CD4-positive, alpha-beta memory T cell (primary cell): ENCODE data around the gene RFTN1. TPM values are rescaled to one million over a fixed set of nuclear protein-coding genes. Genes with fewer than 3 reads are reported as not detected.

Experiments used
- CTCF ChIA-PET: fragments of 350-600 bp; sonication (Branson Sonifier 250); formaldehyde crosslinking; loops from one replicate; lab custom pipeline; 2021; ENCODE audit warnings: inconsistent platforms; ENCODE audit not compliant: partially characterized antibody; lab: Charles Lee
- POLR2A ChIA-PET: fragments of 350-600 bp; sonication (Branson Sonifier 250); formaldehyde crosslinking; loops from one replicate; lab custom pipeline; 2021; ENCODE audit not compliant: partially characterized antibody; lab: Charles Lee
- DNase-seq, 5 donors: peaks; one replicate each; pipeline versions ENCODE4 v3.0.0 to v3.0.0-alpha.2; 2020 to 2022; ENCODE audit warnings: mixed read lengths in 1 of 5
- H3K27ac ChIP-seq: one replicate; pipeline ENCODE4 v1.7.0; 2013; ENCODE audit warnings: low read depth, low read length
- H3K27me3 ChIP-seq: 2 replicates; pipeline ENCODE4 v1.7.0; 2013; ENCODE audit warnings: mild to moderate bottlenecking, low read length, moderate library complexity; ENCODE audit not compliant: insufficient read depth
- H3K36me3 ChIP-seq: 2 replicates; pipeline ENCODE4 v1.7.0; 2013; ENCODE audit warnings: mild to moderate bottlenecking, low read length, moderate library complexity; ENCODE audit not compliant: insufficient read depth
- H3K4me1 ChIP-seq: 2 replicates; pipeline ENCODE4 v1.7.0; 2013; ENCODE audit warnings: mild to moderate bottlenecking, low read length, moderate library complexity; ENCODE audit not compliant: insufficient read depth
- H3K4me3 ChIP-seq, 2 donors: one replicate each; pipeline ENCODE4 v1.7.0; 2013; ENCODE audit warnings: low read length in 2 of 2, mild to moderate bottlenecking in 1 of 2
- H3K9me3 ChIP-seq, 2 donors: one replicate each; pipeline ENCODE4 v1.7.0; 2013; ENCODE audit warnings: low read length in 2 of 2, control low read depth in 1 of 2; ENCODE audit not compliant: control insufficient read depth in 1 of 2
- H3K27ac Mint-ChIP-seq, 7 donors: one replicate each; pipeline ENCODE4 v1.8.0; 2020 to 2021; ENCODE audit warnings: mixed read lengths in 7 of 7, mild to moderate bottlenecking in 6 of 7, inconsistent platforms in 3 of 7, moderate library complexity in 3 of 7
- H3K27me3 Mint-ChIP-seq, 2 donors: one replicate each; pipeline ENCODE4 v1.8.0; 2020 to 2021; ENCODE audit warnings: mixed read lengths in 2 of 2
- H3K36me3 Mint-ChIP-seq, 2 donors: one replicate each; pipeline ENCODE4 v1.8.0; 2020 to 2021; ENCODE audit warnings: mixed read lengths in 2 of 2, inconsistent platforms in 1 of 2, mild to moderate bottlenecking in 1 of 2
- H3K4me1 Mint-ChIP-seq, 4 donors: one replicate each; pipeline ENCODE4 v1.8.0; 2020 to 2021; ENCODE audit warnings: mixed read lengths in 4 of 4, mild to moderate bottlenecking in 1 of 4
- H3K4me3 Mint-ChIP-seq, 8 donors: one replicate each; pipeline ENCODE4 v1.8.0; 2020 to 2021; ENCODE audit warnings: mixed read lengths in 8 of 8, mild to moderate bottlenecking in 7 of 8, moderate library complexity in 6 of 8, inconsistent platforms in 3 of 8
- H3K9me3 Mint-ChIP-seq, 8 donors: one replicate each; pipeline ENCODE4 v1.8.0; 2020 to 2021; ENCODE audit warnings: mixed read lengths in 8 of 8, mild to moderate bottlenecking in 5 of 8, inconsistent platforms in 3 of 8, moderate library complexity in 1 of 8
- intact Hi-C: fragments of 100-400 bp; cut with micrococcal nuclease; formaldehyde crosslinking; loops from one replicate; pipeline ENCODE4 v1.15.1; 2023
- polyA plus RNA-seq, 2 donors: library from polyadenylated mRNA; unstranded; fragments of 300-500 nt; fragmentation: Illumina TruSeq; gene quantifications; one replicate each; pipeline ENCODE4 v1.2.3, GENCODE V29; 2021
- total RNA-seq, 2 experiments: library from RNA; stranded (reverse); gene quantifications; one replicate each; pipeline ENCODE4 v1.2.3, GENCODE V29; 2021

RFTN1 gene
- total and polyA plus RNA-seq, 4 experiments from 2014 or later = 38.3 to 59.7 (median 52.0) TPM

- no peak overlapping the region for H3K4me3 Mint-ChIP-seq
- no peak overlapping the region for H3K4me3 ChIP-seq
- no peaks in the 10 kb centered on the region for H3K4me1 ChIP-seq
- no peaks in the 10 kb centered on the region for H3K27me3 Mint-ChIP-seq
- peaks cover 8% of the 10 kb centered on the region for H3K36me3 ChIP-seq
- no peaks in the 10 kb centered on the region for H3K9me3 Mint-ChIP-seq
- H3K27me3 ChIP-seq = no peaks in the 10 kb centered on the region
- CTCF ChIA-PET = no interaction called here
- H3K36me3 Mint-ChIP-seq = peaks cover 11 to 15% of the 10 kb centered on the region in 2 donors
- peak overlapping the region in 1 of 7 donors; percentile 32 for H3K27ac Mint-ChIP-seq
- intact Hi-C loops = no loop called here
- no peak for DNase-seq
- H3K4me1 Mint-ChIP-seq = peaks cover 8 to 13% (median 11%) of the 10 kb centered on the region in 4 donors
- H3K9me3 ChIP-seq = no peaks in the 10 kb centered on the region
- POLR2A ChIA-PET = no interaction called here
- H3K27ac ChIP-seq = no peak overlapping the region
Observed at GRCh38 chr3:16437640-16438039, 75.9 kb downstream of the RFTN1 start.

DNA sequence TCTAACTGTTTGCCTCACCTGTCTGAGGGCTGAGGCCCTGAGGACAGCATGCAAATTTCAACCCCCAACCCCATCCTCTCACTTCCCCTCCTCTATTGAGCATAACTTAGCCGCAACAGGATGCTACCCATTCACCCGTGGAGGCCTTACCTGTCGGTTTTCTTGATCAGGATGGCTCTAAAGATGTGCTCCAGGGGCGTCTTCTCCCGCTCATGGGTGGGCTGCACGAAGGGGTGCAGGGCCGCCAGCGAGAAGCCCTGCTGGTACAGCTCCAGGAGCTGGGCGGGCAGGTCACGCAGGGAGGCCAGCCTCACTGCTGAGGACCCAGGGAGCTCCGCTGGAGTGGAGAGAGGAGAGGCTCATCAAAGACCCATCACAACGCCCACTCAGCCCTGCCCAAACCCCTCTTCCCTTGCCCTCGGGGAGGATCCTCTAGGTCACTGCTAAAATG, 79.8 kb downstream of the RFTN1 start:
- Mint-ChIP-seq H3K4me3 (no peak overlapping the region), H3K27me3 (no peaks in the 10 kb centered on the region), H3K27ac (no peak overlapping the region), H3K36me3 (peaks cover 41 to 46% of the 10 kb centered on the region in 2 donors), H3K9me3 (peaks cover 0 to 2% (median 0%) of the 10 kb centered on the region in 8 donors), H3K4me1 (peaks cover 3 to 8% (median 5%) of the 10 kb centered on the region in 4 donors)
- no peak for DNase-seq
- intact Hi-C loops = no loop called here
- Histone ChIP-seq H3K4me1 (no peaks in the 10 kb centered on the region), H3K4me3 (no peak overlapping the region), H3K36me3 (peaks cover 20% of the 10 kb centered on the region), H3K27ac (no peak overlapping the region), H3K27me3 (no peaks in the 10 kb centered on the region), H3K9me3 (no peaks in the 10 kb centered on the region)
- ChIA-PET POLR2A (no interaction called here), CTCF (no interaction called here)

- no peaks in the 10 kb centered on the region for H3K9me3 ChIP-seq
- H3K27ac ChIP-seq = no peak overlapping the region
- ChIA-PET CTCF (no interaction called here), POLR2A (no interaction called here)
- Mint-ChIP-seq H3K27me3 (no peaks in the 10 kb centered on the region), H3K9me3 (peaks cover 0 to 2% (median 0%) of the 10 kb centered on the region in 8 donors), H3K27ac (peak overlapping the region in 2 of 7 donors; percentile 57 to 76), H3K4me1 (peaks cover under 1 to 14% (median 5%) of the 10 kb centered on the region in 4 donors), H3K4me3 (no peak overlapping the region), H3K36me3 (peaks cover 51 to 53% of the 10 kb centered on the region in 2 donors)
- H3K4me1 ChIP-seq = no peaks in the 10 kb centered on the region
- H3K27me3 ChIP-seq = no peaks in the 10 kb centered on the region
- H3K36me3 ChIP-seq = peaks cover 20% of the 10 kb centered on the region
- intact Hi-C loops = no loop called here
- H3K4me3 ChIP-seq = no peak overlapping the region
- DNase-seq = no peak
Observed at GRCh38 chr3:16432714-16433113, 80.8 kb downstream of the RFTN1 start.

GRCh38 chr3:16430717-16431630, 82.5 kb downstream of the RFTN1 start:
- CTCF ChIA-PET = no interaction called here
- H3K9me3 Mint-ChIP-seq = peaks cover 0 to 3% (median 0%) of the 10 kb centered on the region in 8 donors
- H3K9me3 ChIP-seq = no peaks in the 10 kb centered on the region
- H3K36me3 ChIP-seq = peaks cover 20% of the 10 kb centered on the region
- H3K4me3 ChIP-seq = no peak overlapping the region
- no peak overlapping the region for H3K27ac ChIP-seq
- intact Hi-C loops = no loop called here
- peak overlapping the region in 2 of 7 donors; percentile 60 to 81 for H3K27ac Mint-ChIP-seq
- DNase-seq = no peak
- no peaks in the 10 kb centered on the region for H3K4me1 ChIP-seq
- POLR2A ChIA-PET = no interaction called here
- H3K27me3 Mint-ChIP-seq = no peaks in the 10 kb centered on the region
- H3K4me1 Mint-ChIP-seq = peaks cover 3 to 15% (median 7%) of the 10 kb centered on the region in 4 donors
- H3K4me3 Mint-ChIP-seq = no peak overlapping the region
- H3K36me3 Mint-ChIP-seq = peaks cover 55 to 67% of the 10 kb centered on the region in 2 donors
- H3K27me3 ChIP-seq = no peaks in the 10 kb centered on the region

- intact Hi-C loops = no loop called here
- no peak overlapping the region for H3K4me3 ChIP-seq
- peaks cover 53 to 67% of the 10 kb centered on the region in 2 donors for H3K36me3 Mint-ChIP-seq
- peaks cover 0 to 3% (median 0%) of the 10 kb centered on the region in 8 donors for H3K9me3 Mint-ChIP-seq
- CTCF ChIA-PET = no interaction called here
- DNase-seq = no peak
- no peaks in the 10 kb centered on the region for H3K27me3 ChIP-seq
- H3K27me3 Mint-ChIP-seq = no peaks in the 10 kb centered on the region
- peak overlapping the region in 3 of 7 donors; percentile 13 to 66 (median 16) for H3K27ac Mint-ChIP-seq
- no peaks in the 10 kb centered on the region for H3K4me1 ChIP-seq
- no peak overlapping the region for H3K27ac ChIP-seq
- no peak overlapping the region for H3K4me3 Mint-ChIP-seq
- H3K4me1 Mint-ChIP-seq = peaks cover 5 to 13% (median 9%) of the 10 kb centered on the region in 4 donors
- H3K36me3 ChIP-seq = peaks cover 20% of the 10 kb centered on the region
- POLR2A ChIA-PET = interaction anchor here (0.9 kb wide), 1 partner anchor 23 kb away, joined by 3 read pairs; no protein-coding TSS in a partner anchor
- no peaks in the 10 kb centered on the region for H3K9me3 ChIP-seq
Observed at GRCh38 chr3:16429086-16429485, 84.4 kb downstream of the RFTN1 start.

GRCh38 chr3:16428612-16429011, 84.9 kb downstream of the RFTN1 start:
- ChIA-PET POLR2A (interaction anchor here (0.9 kb wide), 1 partner anchor 24 kb away, joined by 3 read pairs; no protein-coding TSS in a partner anchor), CTCF (no interaction called here)
- Histone ChIP-seq H3K36me3 (peaks cover 17% of the 10 kb centered on the region), H3K9me3 (no peaks in the 10 kb centered on the region), H3K4me3 (no peak overlapping the region), H3K27ac (no peak overlapping the region), H3K4me1 (no peaks in the 10 kb centered on the region), H3K27me3 (no peaks in the 10 kb centered on the region)
- intact Hi-C loops = no loop called here
- H3K36me3 Mint-ChIP-seq = peaks cover 52 to 66% of the 10 kb centered on the region in 2 donors
- H3K4me3 Mint-ChIP-seq = no peak overlapping the region
- no peak overlapping the region for H3K27ac Mint-ChIP-seq
- peaks cover 5 to 13% (median 9%) of the 10 kb centered on the region in 4 donors for H3K4me1 Mint-ChIP-seq
- no peak for DNase-seq
- no peaks in the 10 kb centered on the region for H3K27me3 Mint-ChIP-seq
- peaks cover 0 to 3% (median 0%) of the 10 kb centered on the region in 8 donors for H3K9me3 Mint-ChIP-seq
